Measurements from ENCODE around the gene ZDHHC3. TPM values are rescaled to one million over a fixed set of nuclear protein-coding genes. Genes with fewer than 3 reads are reported as not detected.
A peak's percentile ranks its signal among the peaks of the same experiment; 100 is the strongest.
"Not testable (repeated sequence)": the region's sequence is repeated elsewhere in the genome, so short reads cannot be mapped to it uniquely, and the experiment has no call there.

ZDHHC3 gene
- total RNA-seq, 1 donor from 2014 or later, result 40.3 TPM

DNA sequence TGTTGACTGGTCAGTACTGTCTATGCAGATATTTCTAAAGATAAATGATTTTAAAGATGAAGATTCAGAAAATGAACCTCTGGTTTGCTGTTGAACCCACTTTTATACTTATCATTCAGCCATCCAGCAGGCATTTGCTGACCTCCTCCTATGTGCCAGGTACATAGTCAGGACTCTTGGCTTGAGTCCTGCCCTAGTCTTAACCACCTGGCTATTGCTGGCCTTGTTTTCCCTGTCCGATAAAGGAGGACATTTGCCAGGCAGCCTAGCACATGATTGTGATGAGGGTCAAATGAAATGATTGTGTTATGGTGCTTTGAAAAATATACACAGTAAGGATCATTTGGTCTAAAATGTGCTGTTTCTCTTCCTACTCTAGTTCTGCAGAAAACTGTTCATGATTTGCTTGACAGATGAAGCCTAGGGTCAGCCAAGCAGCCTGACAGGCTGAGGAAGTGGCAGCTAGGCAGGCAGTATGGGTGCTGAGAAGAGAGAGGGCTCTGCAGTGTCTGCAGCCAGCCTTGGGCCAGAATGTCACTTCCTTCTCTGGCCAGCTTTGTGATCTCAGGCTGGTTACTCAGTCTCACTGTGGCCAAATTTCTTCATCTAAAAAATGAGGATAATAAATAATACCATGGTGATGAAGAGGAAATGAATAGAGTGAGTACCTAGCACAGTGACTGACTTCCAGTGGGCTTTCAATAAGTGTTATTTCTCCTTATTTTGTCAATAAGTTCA lies 13.8 kb upstream of the ZDHHC3 start:
- no peak overlapping the region for H3K27ac Mint-ChIP-seq
- peaks cover 64% of the 10 kb centered on the region for H3K36me3 Mint-ChIP-seq (ENCODE audit: low read depth)
- intact Hi-C loops (cut with micrococcal nuclease), result no loop called here
- no peak overlapping the region for H3K4me3 Mint-ChIP-seq (ENCODE audit: low read depth)
- no peaks in the 10 kb centered on the region for H3K27me3 Mint-ChIP-seq (ENCODE audit: low read depth)
- peaks cover 16% of the 10 kb centered on the region for H3K4me1 Mint-ChIP-seq (ENCODE audit: low read depth)
- no peaks in the 10 kb centered on the region for H3K9me3 Mint-ChIP-seq
- DNase-seq (ENCODE audit: low spot score), result no peak

DNA sequence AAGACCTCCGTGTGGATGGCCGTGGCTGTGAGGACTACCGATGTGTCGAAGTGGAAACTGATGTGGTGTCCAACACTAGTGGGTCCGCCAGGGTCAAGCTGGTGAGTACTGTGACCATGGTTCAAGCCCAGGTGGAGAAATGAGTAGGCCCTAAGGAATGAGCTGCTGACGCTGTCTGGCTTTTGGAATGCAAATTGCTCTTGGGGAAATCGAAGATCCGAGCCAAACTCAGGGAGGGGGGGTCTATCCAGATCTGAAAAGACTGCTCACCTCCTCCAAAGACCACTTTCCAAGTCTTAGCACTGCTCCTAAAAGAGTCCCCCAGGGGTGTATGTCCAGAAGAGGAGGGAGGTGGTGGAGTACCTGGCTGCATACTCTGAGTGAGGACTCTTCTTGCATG lies 13.2 kb upstream of the ZDHHC3 start:
- Mint-ChIP-seq H3K4me1 (ENCODE audit: low read depth) (peaks cover 18% of the 10 kb centered on the region), H3K27ac (no peak overlapping the region), H3K4me3 (ENCODE audit: low read depth) (no peak overlapping the region), H3K27me3 (ENCODE audit: low read depth) (no peaks in the 10 kb centered on the region), H3K36me3 (ENCODE audit: low read depth) (peaks cover 60% of the 10 kb centered on the region), H3K9me3 (no peaks in the 10 kb centered on the region)
- DNase-seq (ENCODE audit: low spot score), result no peak
- intact Hi-C loops (cut with micrococcal nuclease), result no loop called here

DNA sequence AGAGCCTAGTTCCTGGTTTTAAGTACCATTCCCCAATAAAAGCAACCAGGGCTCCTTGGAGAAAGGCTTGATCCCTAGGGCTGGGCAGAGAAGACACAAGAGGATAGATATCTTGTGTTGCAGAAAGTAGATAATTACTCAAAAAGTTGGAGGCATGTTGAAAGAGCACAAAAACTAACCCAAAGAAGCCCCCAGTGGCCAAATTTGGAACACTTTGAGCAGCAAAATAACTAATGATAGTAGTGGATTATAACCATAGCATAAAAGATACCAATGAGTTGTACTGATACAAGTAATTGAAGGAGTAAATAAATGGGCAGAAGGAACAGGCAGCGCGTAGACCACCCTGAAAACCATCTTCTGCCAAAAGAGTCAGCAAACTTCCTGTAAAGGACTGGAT lies 12.1 kb upstream of the ZDHHC3 start:
- intact Hi-C loops (cut with micrococcal nuclease), result no loop called here
- H3K4me1 Mint-ChIP-seq (ENCODE audit: low read depth), result peaks cover 27% of the 10 kb centered on the region
- H3K27me3 Mint-ChIP-seq (ENCODE audit: low read depth), result no peaks in the 10 kb centered on the region

DNA sequence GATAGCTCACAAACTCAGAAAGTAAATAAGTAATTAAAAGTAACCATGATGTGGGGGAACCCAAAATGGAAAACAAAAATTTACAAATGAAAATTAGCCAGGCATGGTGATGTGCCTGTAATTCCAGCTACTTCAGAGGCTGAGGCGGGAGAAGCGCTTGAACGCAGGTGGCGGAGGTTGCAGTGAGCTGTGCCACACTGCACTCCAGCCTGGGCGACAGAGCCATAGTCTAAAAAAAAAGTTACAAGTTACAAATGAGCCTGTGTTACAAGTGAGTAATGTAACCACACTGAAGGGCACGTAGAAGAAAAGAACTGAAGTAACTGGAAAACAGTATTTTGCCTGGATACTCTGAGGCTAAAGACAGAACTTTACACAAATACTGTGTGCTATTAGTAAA lies 11.4 kb upstream of the ZDHHC3 start:
- Mint-ChIP-seq H3K9me3 (no peaks in the 10 kb centered on the region), H3K27me3 (ENCODE audit: low read depth) (no peaks in the 10 kb centered on the region), H3K4me3 (ENCODE audit: low read depth) (no peak overlapping the region), H3K36me3 (ENCODE audit: low read depth) (peaks cover 44% of the 10 kb centered on the region), H3K4me1 (ENCODE audit: low read depth) (peaks cover 28% of the 10 kb centered on the region), H3K27ac (no peak overlapping the region)
- intact Hi-C loops (cut with micrococcal nuclease), result loop anchor here (2.0 kb wide), 1 partner anchor 27 kb away; no protein-coding TSS in a partner anchor
- DNase-seq (ENCODE audit: low spot score), result no peak

More for the DNA sequence above, 12.1 kb upstream of the ZDHHC3 start:
- DNase-seq (ENCODE audit: low spot score), result no peak
- Mint-ChIP-seq H3K4me3 (ENCODE audit: low read depth) (no peak overlapping the region), H3K27ac (no peak overlapping the region), H3K36me3 (ENCODE audit: low read depth) (peaks cover 52% of the 10 kb centered on the region), H3K9me3 (no peaks in the 10 kb centered on the region)

DNA sequence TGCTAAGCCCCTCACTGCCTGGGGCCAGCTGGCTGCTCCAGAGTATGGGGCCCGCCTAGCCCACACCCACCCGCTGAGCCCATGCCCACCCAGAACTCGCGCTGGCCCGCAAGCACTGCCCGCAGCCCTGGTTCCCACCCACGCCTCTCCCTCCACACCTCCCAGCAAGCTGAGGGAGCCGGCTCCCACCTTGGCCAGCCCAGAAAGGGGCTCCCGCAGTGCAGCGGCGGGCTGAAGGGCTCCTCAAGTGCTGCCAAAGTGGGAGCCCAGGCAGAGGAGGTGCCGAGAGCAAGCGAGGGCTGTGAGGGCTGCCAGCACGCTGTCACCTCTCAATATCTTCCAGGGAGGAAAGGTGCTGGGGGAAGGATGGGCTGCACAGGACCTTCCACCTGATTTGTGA lies 10.4 kb upstream of the ZDHHC3 start:
- H3K4me3 Mint-ChIP-seq (ENCODE audit: low read depth); H3K27me3 Mint-ChIP-seq (ENCODE audit: low read depth); DNase-seq (ENCODE audit: low spot score); H3K27ac Mint-ChIP-seq; H3K9me3 Mint-ChIP-seq: not testable (repeated sequence)
- intact Hi-C loops (cut with micrococcal nuclease), result loop anchor here (2.0 kb wide), 1 partner anchor 28 kb away; no protein-coding TSS in a partner anchor
- peaks cover 36% of the 10 kb centered on the region for H3K36me3 Mint-ChIP-seq (ENCODE audit: low read depth)
- peaks cover 38% of the 10 kb centered on the region for H3K4me1 Mint-ChIP-seq (ENCODE audit: low read depth)

DNA sequence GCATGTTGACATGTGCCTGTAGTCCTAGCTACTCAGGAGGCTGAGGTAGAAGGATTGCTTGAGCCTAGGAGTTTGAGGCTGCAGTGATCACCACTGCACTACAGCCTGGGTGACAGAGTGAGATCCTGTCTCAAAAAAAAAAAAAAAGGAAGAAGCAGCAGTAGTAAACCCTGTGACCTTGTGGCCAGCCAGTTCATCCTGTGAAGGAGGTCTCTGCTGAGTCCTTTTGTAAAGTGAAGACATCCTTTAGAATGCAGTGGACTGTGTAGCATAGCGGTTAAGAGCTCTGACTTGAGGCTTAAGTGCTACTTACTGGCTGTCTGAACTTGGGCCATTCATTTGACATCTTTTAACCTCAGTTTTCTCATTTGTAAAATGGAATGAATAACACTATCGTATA lies 8.4 kb upstream of the ZDHHC3 start:
- no peak overlapping the region for H3K27ac Mint-ChIP-seq
- intact Hi-C loops (cut with micrococcal nuclease), result no loop called here
- peaks cover 52% of the 10 kb centered on the region for H3K4me1 Mint-ChIP-seq (ENCODE audit: low read depth)
- DNase-seq (ENCODE audit: low spot score), result no peak
- H3K36me3 Mint-ChIP-seq (ENCODE audit: low read depth), result peaks cover 24% of the 10 kb centered on the region
- H3K9me3 Mint-ChIP-seq, result no peaks in the 10 kb centered on the region
- H3K27me3 Mint-ChIP-seq (ENCODE audit: low read depth), result no peaks in the 10 kb centered on the region
- H3K4me3 Mint-ChIP-seq (ENCODE audit: low read depth), result no peak overlapping the region

DNA sequence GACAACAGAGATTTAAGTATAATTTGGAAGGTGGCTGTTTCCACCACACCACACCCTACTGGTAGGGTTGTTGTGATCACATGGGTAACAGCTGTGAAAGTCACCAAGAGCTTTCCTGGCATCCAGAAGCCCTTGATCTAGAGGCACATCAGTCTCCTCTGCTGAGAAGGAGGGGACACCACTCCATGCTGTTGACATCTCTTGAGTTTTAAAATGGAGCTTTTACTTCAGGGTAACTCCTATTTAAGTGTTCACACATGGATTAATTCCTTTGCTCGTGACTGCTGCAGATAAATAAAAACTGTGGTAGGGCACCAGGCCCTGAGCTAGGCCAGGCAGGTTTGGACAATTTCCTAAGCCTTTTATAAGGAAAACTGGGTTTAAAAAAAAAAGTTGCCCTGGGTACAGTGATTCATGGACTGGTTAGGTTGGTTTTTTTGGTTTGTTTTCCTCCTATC lies 7.5 kb upstream of the ZDHHC3 start:
- intact Hi-C loops (cut with micrococcal nuclease), result no loop called here

DNA sequence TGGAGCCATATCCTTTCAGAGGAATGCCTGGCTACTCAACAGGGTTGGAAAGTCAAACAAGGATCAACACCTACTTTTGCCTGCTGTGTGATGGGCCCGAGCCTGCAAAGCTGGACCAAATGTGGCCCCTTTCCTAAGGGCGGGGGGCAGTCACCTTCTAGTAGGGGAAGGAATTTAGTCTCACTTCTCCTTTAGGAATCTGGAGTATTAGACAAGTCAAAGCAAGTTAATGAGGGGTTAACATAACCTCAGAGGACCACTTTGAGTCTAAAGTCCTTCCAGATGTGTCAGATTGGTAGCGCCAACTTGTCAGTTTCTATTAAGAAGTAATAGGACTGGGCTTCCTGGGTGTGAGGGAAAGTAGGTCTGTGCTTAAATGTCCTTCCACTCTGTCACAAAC lies 6.8 kb upstream of the ZDHHC3 start:
- no peak overlapping the region for H3K4me3 Mint-ChIP-seq (ENCODE audit: low read depth)
- no peak overlapping the region for H3K27ac Mint-ChIP-seq
- H3K4me1 Mint-ChIP-seq (ENCODE audit: low read depth), result peaks cover 58% of the 10 kb centered on the region
- H3K36me3 Mint-ChIP-seq (ENCODE audit: low read depth), result peaks cover 26% of the 10 kb centered on the region
- H3K27me3 Mint-ChIP-seq (ENCODE audit: low read depth), result no peaks in the 10 kb centered on the region
- intact Hi-C loops (cut with micrococcal nuclease), result no loop called here
- no peak for DNase-seq (ENCODE audit: low spot score)
- H3K9me3 Mint-ChIP-seq, result no peaks in the 10 kb centered on the region

More for the DNA sequence above, 7.5 kb upstream of the ZDHHC3 start:
- Mint-ChIP-seq H3K4me3 (ENCODE audit: low read depth) (no peak overlapping the region), H3K9me3 (no peaks in the 10 kb centered on the region), H3K4me1 (ENCODE audit: low read depth) (peaks cover 55% of the 10 kb centered on the region), H3K27me3 (ENCODE audit: low read depth) (no peaks in the 10 kb centered on the region), H3K27ac (no peak overlapping the region), H3K36me3 (ENCODE audit: low read depth) (peaks cover 22% of the 10 kb centered on the region)
- no peak for DNase-seq (ENCODE audit: low spot score)

DNA sequence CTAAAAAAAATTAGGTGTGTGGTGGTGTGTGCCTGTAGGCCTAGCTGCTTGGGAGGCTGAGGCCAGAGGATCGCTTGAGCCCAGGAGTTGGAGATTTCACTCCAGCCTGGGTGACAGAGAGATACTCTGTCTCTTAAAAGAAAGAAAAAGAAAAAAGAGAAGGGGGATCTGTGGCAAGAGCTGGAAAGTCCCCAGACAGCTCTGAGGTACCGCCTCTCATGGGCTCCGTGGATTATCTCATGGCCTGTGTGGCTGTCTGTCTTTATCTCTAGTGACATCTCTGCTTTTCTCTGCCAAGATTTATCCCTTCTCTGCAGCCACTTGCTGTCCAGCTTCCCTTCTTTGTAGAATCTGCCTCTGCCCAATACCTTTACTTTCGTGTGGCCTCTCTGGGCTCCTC lies 5.8 kb upstream of the ZDHHC3 start:
- Mint-ChIP-seq H3K27ac (no peak overlapping the region), H3K27me3 (ENCODE audit: low read depth) (no peaks in the 10 kb centered on the region), H3K4me3 (ENCODE audit: low read depth) (peak overlapping the region; percentile 2), H3K36me3 (ENCODE audit: low read depth) (peaks cover 28% of the 10 kb centered on the region), H3K9me3 (no peaks in the 10 kb centered on the region), H3K4me1 (ENCODE audit: low read depth) (peaks cover 64% of the 10 kb centered on the region)
- DNase-seq (ENCODE audit: low spot score), result no peak
- intact Hi-C loops (cut with micrococcal nuclease), result no loop called here

DNA sequence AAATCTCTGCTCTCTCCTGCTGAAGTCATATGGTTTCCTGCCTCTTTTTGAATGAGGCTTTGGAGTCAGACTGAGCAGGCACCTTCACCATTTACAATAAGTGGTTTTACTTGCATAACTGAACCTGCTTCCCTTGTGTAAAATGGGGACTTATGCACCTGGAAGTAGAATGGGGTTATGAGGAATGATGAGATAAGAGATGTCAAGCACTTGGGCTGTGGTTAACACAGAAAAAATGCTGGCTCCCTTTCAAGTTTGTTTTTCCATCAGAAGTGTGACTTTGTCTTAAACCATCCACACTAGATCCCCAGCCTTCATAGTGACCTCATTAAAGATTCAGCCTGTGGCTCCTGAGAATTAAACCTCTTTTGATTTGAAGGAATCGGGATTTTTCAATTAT lies 5.2 kb upstream of the ZDHHC3 start:
- intact Hi-C loops (cut with micrococcal nuclease), result no loop called here
- Mint-ChIP-seq H3K27ac (no peak overlapping the region), H3K4me3 (ENCODE audit: low read depth) (no peak overlapping the region), H3K9me3 (no peaks in the 10 kb centered on the region), H3K4me1 (ENCODE audit: low read depth) (peaks cover 64% of the 10 kb centered on the region), H3K27me3 (ENCODE audit: low read depth) (no peaks in the 10 kb centered on the region), H3K36me3 (ENCODE audit: low read depth) (peaks cover 28% of the 10 kb centered on the region)
- no peak for DNase-seq (ENCODE audit: low spot score)

DNA sequence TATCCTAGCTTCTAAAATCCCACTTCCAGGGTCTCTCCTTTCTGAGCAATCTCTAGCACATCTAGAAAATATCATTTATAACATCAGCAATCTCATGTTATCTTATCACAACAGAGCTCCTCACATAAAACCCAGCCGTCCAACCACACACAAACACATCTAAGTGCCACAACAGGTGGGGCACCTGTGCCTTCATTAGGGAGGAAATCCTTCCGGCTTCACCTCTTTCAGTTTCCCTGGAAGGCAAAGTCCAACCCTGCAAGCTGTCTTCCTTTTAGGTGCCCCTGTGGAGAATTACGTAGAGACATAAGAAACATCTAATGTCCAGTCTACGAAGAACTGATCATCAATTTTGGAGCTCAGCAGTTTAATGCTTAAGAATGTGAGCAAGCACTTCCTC lies 1.6 kb downstream of the ZDHHC3 start:
- peaks cover 49% of the 10 kb centered on the region for H3K4me1 Mint-ChIP-seq (ENCODE audit: low read depth)
- H3K36me3 Mint-ChIP-seq (ENCODE audit: low read depth), result peaks cover 13% of the 10 kb centered on the region
- H3K9me3 Mint-ChIP-seq, result no peaks in the 10 kb centered on the region
- peak overlapping the region; percentile 94 for H3K4me3 Mint-ChIP-seq (ENCODE audit: low read depth)
- no peaks in the 10 kb centered on the region for H3K27me3 Mint-ChIP-seq (ENCODE audit: low read depth)
- intact Hi-C loops (cut with micrococcal nuclease), result no loop called here
- H3K27ac Mint-ChIP-seq, result no peak overlapping the region
- DNase-seq (ENCODE audit: low spot score), result no peak

DNA sequence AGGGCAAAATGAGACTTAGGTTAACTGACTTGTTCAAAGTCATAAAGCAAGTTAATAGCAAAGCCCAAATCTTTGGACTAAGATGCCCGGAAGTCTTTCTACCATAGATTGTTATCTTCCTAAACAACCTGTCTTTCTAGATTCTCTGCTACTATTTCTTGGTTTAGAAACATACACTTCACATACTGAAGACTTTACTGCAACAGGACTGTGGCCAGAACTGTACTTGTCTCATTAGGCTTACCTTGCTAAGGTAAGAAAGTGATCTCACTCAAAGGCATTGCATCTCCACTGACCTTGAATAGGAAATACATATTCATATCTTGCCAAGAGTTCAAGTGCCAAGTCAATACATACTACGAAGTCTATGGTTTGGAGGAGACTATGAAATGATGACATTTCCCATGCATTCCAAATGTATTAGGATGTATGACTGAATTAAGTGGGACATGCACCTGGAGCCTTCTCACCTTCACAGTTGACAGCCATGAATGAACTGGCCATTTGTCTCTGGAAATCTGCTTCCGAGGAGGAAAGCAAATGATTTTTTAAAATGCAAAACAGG lies 5.0 kb downstream of the ZDHHC3 start:
- H3K36me3 Mint-ChIP-seq (ENCODE audit: low read depth), result peaks cover 2% of the 10 kb centered on the region
- intact Hi-C loops (cut with micrococcal nuclease), result no loop called here
- no peaks in the 10 kb centered on the region for H3K27me3 Mint-ChIP-seq (ENCODE audit: low read depth)
- H3K4me3 Mint-ChIP-seq (ENCODE audit: low read depth), result no peak overlapping the region
- DNase-seq (ENCODE audit: low spot score), result no peak
- H3K27ac Mint-ChIP-seq, result no peak overlapping the region
- H3K9me3 Mint-ChIP-seq, result no peaks in the 10 kb centered on the region
- H3K4me1 Mint-ChIP-seq (ENCODE audit: low read depth), result peaks cover 63% of the 10 kb centered on the region

DNA sequence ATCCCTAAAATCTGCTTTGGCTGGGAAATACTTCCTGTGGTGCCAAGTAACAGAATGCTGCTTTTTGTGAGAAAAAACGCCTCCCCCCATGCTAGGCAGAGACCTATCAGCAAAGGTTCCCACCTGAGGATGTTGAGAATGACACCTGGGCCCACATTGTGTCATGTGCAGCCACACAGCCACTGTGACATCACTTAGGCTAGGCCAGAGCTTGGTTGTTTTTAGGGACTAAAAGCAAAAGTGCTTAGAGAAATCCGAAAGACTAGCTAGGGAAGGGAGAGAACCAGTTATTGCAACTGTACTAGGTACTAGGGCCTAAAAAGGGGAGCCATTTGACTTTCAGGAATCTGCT lies 6.2 kb downstream of the ZDHHC3 start:
- no peak overlapping the region for H3K27ac Mint-ChIP-seq

More for the DNA sequence above, 6.2 kb downstream of the ZDHHC3 start:
- no peak for DNase-seq (ENCODE audit: low spot score)
- Mint-ChIP-seq H3K4me1 (ENCODE audit: low read depth) (peaks cover 68% of the 10 kb centered on the region), H3K36me3 (ENCODE audit: low read depth) (peaks cover 2% of the 10 kb centered on the region), H3K27me3 (ENCODE audit: low read depth) (no peaks in the 10 kb centered on the region), H3K4me3 (ENCODE audit: low read depth) (no peak overlapping the region), H3K9me3 (no peaks in the 10 kb centered on the region)
- intact Hi-C loops (cut with micrococcal nuclease), result no loop called here

Data from activated T-helper 2 cell treated with anti-CD3 and anti-CD28 coated beads, Interferon-gamma antibody, Interleukin-2, Interleukin-4, amounts not matched to agents 10 μg/mL and 5 μg/mL and 100 μg/mL, durations not matched to agents 14 hours and 24 hours and 36 hours (primary cell).